Measurements from ENCODE around the gene NPHP3.

Gene NPHP3

DNA sequence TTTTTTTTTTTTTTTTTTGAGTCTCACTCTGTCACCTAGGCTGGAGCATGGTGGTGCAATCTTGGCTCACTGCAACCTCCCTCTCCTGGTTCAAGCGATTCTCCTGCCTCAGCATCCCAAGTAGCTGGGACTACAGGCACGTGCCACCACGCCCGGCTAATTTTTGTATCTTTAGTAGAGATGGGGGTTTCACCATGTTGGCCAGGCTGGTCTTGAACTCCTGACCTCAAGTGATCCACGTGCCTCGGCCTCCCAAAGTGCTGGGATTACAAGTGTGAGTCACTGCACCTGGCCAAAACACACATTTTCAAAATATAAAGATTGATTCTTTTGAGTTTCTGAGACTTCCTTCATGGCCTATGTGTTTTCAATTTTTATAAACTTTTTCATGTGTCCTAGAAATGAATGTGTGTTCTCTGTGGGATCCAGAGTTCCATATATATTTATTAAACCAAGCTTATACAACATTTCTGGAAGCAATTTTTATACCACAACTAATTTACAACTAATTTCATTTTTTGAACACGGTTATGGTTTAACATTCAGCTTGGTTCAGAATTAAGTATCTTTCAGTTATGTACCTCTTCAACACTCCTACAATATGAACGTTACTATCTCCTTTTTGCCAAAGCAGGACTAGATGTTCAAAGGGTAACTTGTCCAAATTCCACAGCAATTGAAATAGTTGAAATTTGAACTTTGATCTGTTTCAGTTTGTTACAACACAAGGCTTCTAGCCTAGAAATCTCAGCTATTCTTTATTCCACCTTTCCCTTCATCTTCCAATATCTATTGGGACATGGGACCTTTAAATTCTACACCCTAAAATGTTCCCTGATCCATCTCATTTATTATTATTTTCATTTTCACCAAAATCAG is 64.1 kb downstream of the NPHP3 start:
- Histone ChIP-seq H4K20me1 (ENCODE audit: insufficient read depth, low read length) (no peaks in the 10 kb centered on the region), H3K27ac (ENCODE audit: low read length) (no peak overlapping the region), H2AFZ (ENCODE audit: low read depth, low read length) (no peak overlapping the region), H3K4me3 (ENCODE audit: low read depth in 1 of 2, low read length in 2 of 2) (peak overlapping the region in 1 of 2 experiments; percentile 99; a peak in 1 of 4 replicates), H3K36me3 (ENCODE audit: insufficient read depth, low read length) (peaks cover 6% of the 10 kb centered on the region), H3K4me2 (ENCODE audit: insufficient read depth, low read length) (peak overlapping the region; percentile 97; the same call in 1 of the 2 replicates), H3K4me1 (ENCODE audit: insufficient read depth, low read length) (peaks cover 47% of the 10 kb centered on the region), H3K9me3 (ENCODE audit: insufficient read depth, low read length, severe bottlenecking) (no peaks in the 10 kb centered on the region), H3K9ac (ENCODE audit: low read depth, low read length) (no peak overlapping the region), H3K79me2 (ENCODE audit: insufficient read depth, low read length) (peaks cover 46% of the 10 kb centered on the region), H3K27me3 (ENCODE audit: insufficient read depth, low read length, poor library complexity) (no peaks in the 10 kb centered on the region)
- TF ChIP-seq EZH2 (IDR thresholded peaks at IDR 0.05; ENCODE audit: borderline replicate concordance, low read depth, low read length, severe bottlenecking): no peak
- TF ChIP-seq, protein P1, sequence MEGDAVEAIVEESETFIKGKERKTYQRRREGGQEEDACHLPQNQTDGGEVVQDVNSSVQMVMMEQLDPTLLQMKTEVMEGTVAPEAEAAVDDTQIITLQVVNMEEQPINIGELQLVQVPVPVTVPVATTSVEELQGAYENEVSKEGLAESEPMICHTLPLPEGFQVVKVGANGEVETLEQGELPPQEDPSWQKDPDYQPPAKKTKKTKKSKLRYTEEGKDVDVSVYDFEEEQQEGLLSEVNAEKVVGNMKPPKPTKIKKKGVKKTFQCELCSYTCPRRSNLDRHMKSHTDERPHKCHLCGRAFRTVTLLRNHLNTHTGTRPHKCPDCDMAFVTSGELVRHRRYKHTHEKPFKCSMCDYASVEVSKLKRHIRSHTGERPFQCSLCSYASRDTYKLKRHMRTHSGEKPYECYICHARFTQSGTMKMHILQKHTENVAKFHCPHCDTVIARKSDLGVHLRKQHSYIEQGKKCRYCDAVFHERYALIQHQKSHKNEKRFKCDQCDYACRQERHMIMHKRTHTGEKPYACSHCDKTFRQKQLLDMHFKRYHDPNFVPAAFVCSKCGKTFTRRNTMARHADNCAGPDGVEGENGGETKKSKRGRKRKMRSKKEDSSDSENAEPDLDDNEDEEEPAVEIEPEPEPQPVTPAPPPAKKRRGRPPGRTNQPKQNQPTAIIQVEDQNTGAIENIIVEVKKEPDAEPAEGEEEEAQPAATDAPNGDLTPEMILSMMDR (IDR thresholded peaks at IDR 0.05; ENCODE audit: borderline replicate concordance, extremely low read depth, low read length, poor library complexity, severe bottlenecking): no peak
- no peak for ATAC-seq (ENCODE audit: insufficient read depth, low read depth)
- DNase-seq: no peak

DNA sequence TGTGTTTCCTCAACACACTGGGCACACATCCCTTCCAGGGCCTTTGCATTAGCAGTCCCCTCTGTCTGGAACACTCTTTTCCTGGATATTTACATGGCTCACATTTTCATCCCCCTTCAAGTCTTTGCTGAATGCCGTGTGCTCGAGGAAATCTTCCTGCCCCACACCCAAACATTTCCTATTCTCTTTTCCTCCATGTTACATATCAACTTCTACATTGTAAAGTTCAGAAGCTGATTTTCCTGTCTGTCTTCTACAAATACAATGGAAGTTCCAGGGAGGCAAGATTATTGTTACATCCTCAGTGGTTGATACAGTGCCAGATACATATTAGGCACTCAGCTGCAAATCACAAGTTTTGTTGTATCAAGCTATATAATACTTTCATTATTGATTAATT is 66.7 kb downstream of the NPHP3 start:
- Histone ChIP-seq H3K27me3 (ENCODE audit: insufficient read depth, low read length, poor library complexity) (no peaks in the 10 kb centered on the region), H3K79me2 (ENCODE audit: insufficient read depth, low read length) (peaks cover 19% of the 10 kb centered on the region), H3K27ac (ENCODE audit: low read length) (no peak overlapping the region), H3K9ac (ENCODE audit: low read depth, low read length) (no peak overlapping the region), H2AFZ (ENCODE audit: low read depth, low read length) (no peak overlapping the region), H3K4me1 (ENCODE audit: insufficient read depth, low read length) (peaks cover 27% of the 10 kb centered on the region), H3K36me3 (ENCODE audit: insufficient read depth, low read length) (peaks cover 4% of the 10 kb centered on the region; the same call in 1 of the 2 replicates), H4K20me1 (ENCODE audit: insufficient read depth, low read length) (no peaks in the 10 kb centered on the region), H3K4me3 (ENCODE audit: low read depth in 1 of 2, low read length in 2 of 2) (no peak overlapping the region), H3K4me2 (ENCODE audit: insufficient read depth, low read length) (no peak overlapping the region), H3K9me3 (ENCODE audit: insufficient read depth, low read length, severe bottlenecking) (no peaks in the 10 kb centered on the region)
- no peak for DNase-seq
- TF ChIP-seq, protein P1 (IDR thresholded peaks at IDR 0.05; ENCODE audit: borderline replicate concordance, extremely low read depth, low read length, poor library complexity, severe bottlenecking): no peak
- TF ChIP-seq EZH2 (IDR thresholded peaks at IDR 0.05; ENCODE audit: borderline replicate concordance, low read depth, low read length, severe bottlenecking): no peak
- ATAC-seq (ENCODE audit: insufficient read depth, low read depth): no peak

DNA sequence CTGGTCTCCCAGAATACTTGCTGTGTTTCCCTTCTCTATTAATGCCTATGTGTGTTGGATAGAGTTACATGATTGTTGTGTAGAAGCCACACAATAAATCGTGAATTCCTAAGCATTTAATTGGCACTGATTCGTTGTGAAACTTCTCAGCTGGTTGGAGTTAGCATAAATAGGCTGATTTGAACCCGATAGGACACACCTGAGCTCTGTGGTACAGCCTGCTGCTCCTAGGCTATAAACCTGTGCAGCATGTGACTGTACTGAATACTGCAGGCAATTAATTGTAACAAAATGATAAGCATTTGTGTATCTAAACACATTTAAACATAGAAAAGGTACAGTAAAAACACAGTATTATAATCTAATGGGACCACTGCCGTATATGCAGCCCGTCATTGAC is 67.5 kb downstream of the NPHP3 start:
- Histone ChIP-seq H3K9me3 (ENCODE audit: insufficient read depth, low read length, severe bottlenecking) (no peaks in the 10 kb centered on the region), H2AFZ (ENCODE audit: low read depth, low read length) (no peak overlapping the region), H3K4me3 (ENCODE audit: low read depth in 1 of 2, low read length in 2 of 2) (no peak overlapping the region), H3K79me2 (ENCODE audit: insufficient read depth, low read length) (peaks cover 12% of the 10 kb centered on the region), H4K20me1 (ENCODE audit: insufficient read depth, low read length) (no peaks in the 10 kb centered on the region), H3K27me3 (ENCODE audit: insufficient read depth, low read length, poor library complexity) (no peaks in the 10 kb centered on the region), H3K4me1 (ENCODE audit: insufficient read depth, low read length) (peaks cover 27% of the 10 kb centered on the region), H3K9ac (ENCODE audit: low read depth, low read length) (no peak overlapping the region), H3K4me2 (ENCODE audit: insufficient read depth, low read length) (no peak overlapping the region), H3K27ac (ENCODE audit: low read length) (no peak overlapping the region), H3K36me3 (ENCODE audit: insufficient read depth, low read length) (peaks cover 3% of the 10 kb centered on the region; the same call in 1 of the 2 replicates)
- ATAC-seq (ENCODE audit: insufficient read depth, low read depth) (no peak), DNase-seq (no peak)
- TF ChIP-seq, protein P1 (IDR thresholded peaks at IDR 0.05; ENCODE audit: borderline replicate concordance, extremely low read depth, low read length, poor library complexity, severe bottlenecking): no peak
- no peak for TF ChIP-seq EZH2 (IDR thresholded peaks at IDR 0.05; ENCODE audit: borderline replicate concordance, low read depth, low read length, severe bottlenecking)

All from DND-41 (cell line).